Chondrocyte (in vitro differentiated cells): ENCODE data around the gene KRT14. TPM values are rescaled to one million over a fixed set of nuclear protein-coding genes. Genes with fewer than 3 reads are reported as not detected.
"Not testable (repeated sequence)": the region's sequence is repeated elsewhere in the genome, so short reads cannot be mapped to it uniquely, and the experiment has no call there.

ENCODE experiments used
- DNase-seq: peaks from one replicate; pipeline ENCODE4 v3.0.0; 2021; ENCODE audit warnings: mixed read lengths, low spot score
- H3K27ac Mint-ChIP-seq: one replicate; pipeline ENCODE4 v1.8.0; 2021; ENCODE audit warnings: mild to moderate bottlenecking, moderate library complexity, mixed read lengths; ENCODE audit not compliant: unreplicated experiment
- H3K27me3 Mint-ChIP-seq: 2 replicates; pipeline ENCODE4 v1.8.0; 2021; ENCODE audit warnings: low read depth, mixed read lengths
- H3K36me3 Mint-ChIP-seq: 2 replicates; pipeline ENCODE4 v1.8.0; 2021; ENCODE audit warnings: low read depth, mixed read lengths
- H3K4me1 Mint-ChIP-seq: 2 replicates; pipeline ENCODE4 v1.8.0; 2021; ENCODE audit warnings: low read depth, mild to moderate bottlenecking, mixed read lengths
- H3K4me3 Mint-ChIP-seq: one replicate; pipeline ENCODE4 v1.8.0; 2021; ENCODE audit warnings: mild to moderate bottlenecking, moderate library complexity, mixed read lengths; ENCODE audit not compliant: unreplicated experiment
- H3K9me3 Mint-ChIP-seq: 2 replicates; pipeline ENCODE4 v1.8.0; 2021; ENCODE audit warnings: low read depth, mixed read lengths
- CTCF ChIP-seq: fragments of 200-600 bp; sonication (generic); IDR thresholded peaks from 2 replicates; pipeline ENCODE4 v1.5.0; 2021; ENCODE audit warnings: antibody characterized with exemption, mild to moderate bottlenecking, moderate library complexity
- total RNA-seq: library from RNA; stranded (reverse); gene quantifications from 3 replicates; pipeline ENCODE4 v1.2.1, GENCODE V29; 2021

The KRT14 gene
- total RNA-seq, 1 donor from 2014 or later: 0.32 TPM

DNA sequence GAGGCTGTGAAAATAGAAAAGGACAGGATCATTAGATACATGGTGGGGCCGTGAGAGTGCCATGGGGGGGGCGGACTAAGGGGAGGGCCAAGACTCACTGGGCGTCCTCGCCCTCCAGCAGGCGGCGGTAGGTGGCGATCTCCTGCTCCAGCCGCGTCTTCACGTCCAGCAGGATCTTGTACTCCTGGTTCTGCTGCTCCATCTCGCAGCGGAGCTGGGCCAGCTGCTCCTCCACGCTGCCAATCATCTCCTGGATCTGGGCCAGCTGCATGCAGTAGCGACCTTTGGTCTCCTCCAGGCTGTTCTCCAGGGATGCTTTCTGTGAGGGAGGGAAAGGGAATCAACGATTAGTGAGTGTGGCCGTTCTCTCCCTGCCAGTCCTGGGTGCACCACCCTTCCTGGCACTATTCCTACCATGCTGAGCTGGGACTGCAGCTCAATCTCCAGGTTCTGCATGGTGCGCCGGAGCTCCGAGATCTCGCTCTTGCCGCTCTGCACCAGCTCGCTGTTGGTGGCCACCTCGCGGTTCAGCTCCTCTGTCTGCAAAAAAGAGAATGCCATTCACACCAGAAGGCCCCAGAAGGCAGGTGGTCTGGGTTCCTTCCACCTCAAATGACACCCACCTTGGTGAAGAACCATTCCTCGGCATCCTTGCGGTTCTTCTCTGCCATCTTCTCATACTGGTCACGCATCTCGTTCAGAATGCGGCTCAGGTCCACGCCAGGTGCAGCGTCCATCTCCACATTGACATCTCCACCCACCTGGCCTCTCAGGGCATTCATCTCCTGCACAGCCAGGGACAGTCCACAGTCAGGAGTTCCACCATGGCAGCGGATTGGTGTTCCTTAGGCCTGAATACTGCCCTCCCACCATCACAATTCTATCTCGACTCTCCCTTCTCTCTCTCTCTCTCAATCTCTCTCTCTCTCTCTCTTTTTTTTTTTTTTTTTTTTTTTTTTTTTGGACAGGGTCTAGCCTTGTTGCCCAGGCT is 3.3 kb downstream of the KRT14 start:
- Mint-ChIP-seq H3K4me3 (no peak overlapping the region), H3K9me3 (no peaks in the 10 kb centered on the region), H3K4me1 (peaks cover 11% of the 10 kb centered on the region), H3K36me3 (no peaks in the 10 kb centered on the region), H3K27me3 (peaks cover 13% of the 10 kb centered on the region), H3K27ac (no peak overlapping the region)
- no peak for DNase-seq
- no peak for TF ChIP-seq CTCF

DNA sequence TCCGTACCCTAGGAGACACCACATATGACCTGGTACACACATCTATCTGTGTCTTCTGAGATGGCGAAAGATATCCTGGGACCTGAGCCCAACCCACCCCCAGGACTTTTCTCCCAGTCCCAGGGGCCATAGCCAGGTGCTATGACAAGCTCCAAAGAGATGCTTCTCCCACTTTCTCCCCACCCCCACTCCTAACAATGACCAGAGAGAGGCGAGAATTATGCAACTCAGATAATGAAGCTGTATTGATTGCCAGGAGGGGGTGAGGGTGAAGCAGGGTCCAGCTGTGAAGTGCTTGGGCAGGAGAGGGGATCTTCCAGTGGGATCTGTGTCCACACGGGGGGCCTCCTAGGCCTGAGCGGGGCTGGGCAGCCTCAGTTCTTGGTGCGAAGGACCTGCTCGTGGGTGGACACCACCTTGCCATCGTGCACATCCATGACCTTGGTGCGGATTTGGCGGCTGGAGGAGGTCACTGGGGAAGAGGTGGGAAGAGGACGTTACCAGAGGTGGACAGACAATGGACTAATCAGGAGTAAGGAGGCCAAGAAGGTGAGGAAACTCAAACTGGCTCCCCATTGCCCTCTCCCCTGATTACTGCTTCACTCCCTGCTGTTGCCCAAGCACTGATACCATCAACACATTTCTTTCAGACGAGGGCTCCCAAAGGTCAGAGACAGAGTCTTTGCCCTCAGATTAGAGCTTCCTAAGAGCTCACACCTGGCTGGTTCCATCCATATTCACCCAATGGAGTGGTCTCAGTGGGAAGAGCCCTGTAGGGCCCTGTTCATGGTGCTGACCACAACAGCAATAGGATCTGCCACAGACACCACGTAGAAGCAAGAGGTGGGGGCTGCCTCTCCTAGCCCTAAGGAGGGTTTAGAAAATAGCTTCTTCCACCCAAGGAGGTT is 4.4 kb downstream of the KRT14 start:
- not testable (repeated sequence) for H3K9me3 Mint-ChIP-seq, DNase-seq, H3K4me1 Mint-ChIP-seq, H3K36me3 Mint-ChIP-seq, H3K27ac Mint-ChIP-seq, H3K4me3 Mint-ChIP-seq
- peaks cover 20% of the 10 kb centered on the region for H3K27me3 Mint-ChIP-seq

DNA sequence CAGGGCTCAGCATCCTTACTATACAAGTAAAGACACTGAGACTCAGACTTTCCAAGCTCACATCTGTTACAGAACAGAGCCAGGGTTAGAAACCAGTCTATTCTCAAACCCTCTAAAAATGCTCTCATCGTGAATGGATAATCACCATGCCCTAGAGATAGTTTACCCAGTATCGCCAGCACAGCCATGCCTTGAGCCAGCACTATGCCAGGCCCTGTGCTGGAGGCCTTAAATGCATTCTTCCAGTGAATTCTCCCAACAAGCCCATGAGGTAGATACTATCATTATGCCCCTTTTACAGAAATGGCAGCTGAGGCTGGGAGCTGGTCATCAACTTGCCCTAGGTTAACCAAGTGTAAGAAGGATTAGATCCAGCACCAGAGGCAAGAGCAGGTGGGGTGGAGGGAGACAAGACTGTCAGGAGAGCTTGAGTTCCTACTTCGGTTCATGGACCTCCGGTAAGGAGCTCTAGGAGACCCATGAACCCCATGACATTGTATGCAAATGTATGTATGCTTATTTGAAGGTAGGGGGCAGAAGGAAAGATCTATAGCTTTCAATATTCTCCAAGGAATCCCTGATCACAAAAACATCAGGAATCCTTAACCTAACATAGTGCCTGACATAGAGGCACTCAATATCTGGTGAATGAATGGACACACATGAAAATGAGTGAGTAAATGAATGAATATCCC is 5.2 kb downstream of the KRT14 start:
- H3K4me1 Mint-ChIP-seq: peaks cover 8% of the 10 kb centered on the region
- no peaks in the 10 kb centered on the region for H3K9me3 Mint-ChIP-seq
- H3K27me3 Mint-ChIP-seq: peaks cover 25% of the 10 kb centered on the region
- H3K4me3 Mint-ChIP-seq: no peak overlapping the region
- H3K27ac Mint-ChIP-seq: no peak overlapping the region
- H3K36me3 Mint-ChIP-seq: no peaks in the 10 kb centered on the region
- TF ChIP-seq CTCF: no peak
- DNase-seq: no peak

GRCh38 chr17:41580687-41581365 is 5.9 kb downstream of the KRT14 start:
- TF ChIP-seq CTCF: no peak
- Mint-ChIP-seq H3K4me3 (no peak overlapping the region), H3K4me1 (peaks cover 8% of the 10 kb centered on the region), H3K27me3 (peaks cover 30% of the 10 kb centered on the region), H3K27ac (no peak overlapping the region), H3K9me3 (no peaks in the 10 kb centered on the region), H3K36me3 (no peaks in the 10 kb centered on the region)
- no peak for DNase-seq

GRCh38 chr17:41580244-41580575 is 6.5 kb downstream of the KRT14 start:
- Mint-ChIP-seq H3K4me1 (peaks cover 8% of the 10 kb centered on the region), H3K27me3 (peaks cover 33% of the 10 kb centered on the region), H3K36me3 (no peaks in the 10 kb centered on the region), H3K27ac (no peak overlapping the region), H3K4me3 (no peak overlapping the region), H3K9me3 (no peaks in the 10 kb centered on the region)
- no peak for DNase-seq
- no peak for TF ChIP-seq CTCF
